Endodermal cell (in vitro differentiated cells): Measurements from ENCODE around the gene ZC3H12D. TPM values are rescaled to one million over a fixed set of nuclear protein-coding genes. Genes with fewer than 3 reads are reported as not detected.

Experiments used
- DNase-seq: peaks from one replicate; pipeline ENCODE4 v3.0.0-alpha.2; 2017
- H3K27ac ChIP-seq: 2 replicates; pipeline ENCODE4 v1.5.1; 2013; ENCODE audit warnings: mild to moderate bottlenecking, low read depth, low read length, moderate library complexity
- H3K27me3 ChIP-seq: 2 replicates; pipeline ENCODE4 v1.6.1; 2013; ENCODE audit warnings: mild to moderate bottlenecking, low read length, moderate library complexity; ENCODE audit not compliant: insufficient read depth, control insufficient read depth, poor library complexity, severe bottlenecking
- H3K36me3 ChIP-seq: 2 replicates; pipeline ENCODE4 v1.7.0; 2013; ENCODE audit warnings: mild to moderate bottlenecking, low read length, moderate library complexity; ENCODE audit not compliant: control insufficient read depth, insufficient read depth
- H3K4me1 ChIP-seq: one replicate; pipeline ENCODE4 v1.7.0; 2013; ENCODE audit warnings: low read length; ENCODE audit not compliant: control insufficient read depth, insufficient read depth
- H3K4me3 ChIP-seq: 2 replicates; pipeline ENCODE4 v1.5.1; 2013; ENCODE audit warnings: mild to moderate bottlenecking, low read length, moderate library complexity
- H3K9ac ChIP-seq: 2 replicates; pipeline ENCODE4 v1.6.1; 2013; ENCODE audit warnings: mild to moderate bottlenecking, low read length, moderate library complexity; ENCODE audit not compliant: poor library complexity, severe bottlenecking; ENCODE audit errors: extremely low read depth
- H3K9me3 ChIP-seq: 2 replicates; pipeline ENCODE4 v1.6.1; 2013; ENCODE audit warnings: mild to moderate bottlenecking, low read length, moderate library complexity; ENCODE audit not compliant: control insufficient read depth
- H3K27ac Mint-ChIP-seq: 2 replicates; pipeline ENCODE4 v1.8.0; 2020; ENCODE audit warnings: mixed read lengths
- H3K27me3 Mint-ChIP-seq: 2 replicates; pipeline ENCODE4 v1.8.0; 2021; ENCODE audit warnings: mild to moderate bottlenecking, mixed read lengths; ENCODE audit not compliant: insufficient read depth
- H3K36me3 Mint-ChIP-seq: 2 replicates; pipeline ENCODE4 v1.8.0; 2020; ENCODE audit warnings: low read depth, mixed read lengths
- H3K4me1 Mint-ChIP-seq: 2 replicates; pipeline ENCODE4 v1.8.0; 2020; ENCODE audit warnings: mixed read lengths
- H3K4me3 Mint-ChIP-seq: 2 replicates; pipeline ENCODE4 v1.8.0; 2020; ENCODE audit warnings: mild to moderate bottlenecking, moderate library complexity, mixed read lengths
- H3K9me3 Mint-ChIP-seq: 2 replicates; pipeline ENCODE4 v1.8.0; 2020; ENCODE audit warnings: mild to moderate bottlenecking, mixed read lengths
- WGBS, 2 experiments: methylation state at CpG; one replicate each; pipeline versions ENCODE4 v1.1.5 to v1.1.7; 2013; ENCODE audit warnings: missing lambda C conversion rate in 2 of 2, mixed read lengths in 1 of 2; ENCODE audit not compliant: insufficient coverage in 1 of 2, insufficient read length in 1 of 2; 5-methylcytosine and 5-hydroxymethylcytosine counted together
- total RNA-seq, 2 donors: library from RNA; stranded (reverse); fragmentation: NEBNext Ultra II Directional in 1 of 2; extraction: Animal tissue kit (Norgen Biotek cat#: 25700) in 1 of 2; gene quantifications; 2 replicates in 1 of 2; 3 replicates in 1 of 2; pipeline ENCODE4 v1.2.1, GENCODE V29; 2021
- TF ChIP-seq, protein P1 (sequence below): fragments of 200-600 bp; sonication (generic); conservative IDR thresholded peaks from 2 replicates; pipeline ENCODE4 v1.5.0; 2021; ENCODE audit warnings: antibody characterized with exemption, mild to moderate bottlenecking

ZC3H12D gene
- total RNA-seq, 2 donors from 2014 or later: 0.20 to 0.42 TPM

DNA sequence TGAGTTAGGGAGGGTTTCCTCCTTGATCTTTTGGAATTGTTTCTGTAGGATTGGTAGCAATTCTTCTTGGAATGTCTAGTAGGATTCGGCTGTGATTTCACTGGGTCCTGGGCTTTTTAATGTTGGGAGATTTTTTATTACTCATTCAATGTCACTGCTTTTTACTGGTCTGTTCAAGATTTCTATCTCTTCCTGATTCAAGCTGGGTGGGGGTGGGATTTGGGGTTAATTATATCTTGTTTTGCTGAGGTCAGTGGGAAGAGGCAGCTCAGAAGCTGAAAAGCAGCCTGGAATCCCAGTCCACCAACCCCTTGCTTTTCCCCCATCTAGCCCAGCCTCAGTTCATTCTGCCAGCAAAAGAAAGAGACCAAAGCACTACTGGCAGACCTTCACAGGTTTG is 45.2 kb downstream of the ZC3H12D start:
- TF ChIP-seq, protein P1, sequence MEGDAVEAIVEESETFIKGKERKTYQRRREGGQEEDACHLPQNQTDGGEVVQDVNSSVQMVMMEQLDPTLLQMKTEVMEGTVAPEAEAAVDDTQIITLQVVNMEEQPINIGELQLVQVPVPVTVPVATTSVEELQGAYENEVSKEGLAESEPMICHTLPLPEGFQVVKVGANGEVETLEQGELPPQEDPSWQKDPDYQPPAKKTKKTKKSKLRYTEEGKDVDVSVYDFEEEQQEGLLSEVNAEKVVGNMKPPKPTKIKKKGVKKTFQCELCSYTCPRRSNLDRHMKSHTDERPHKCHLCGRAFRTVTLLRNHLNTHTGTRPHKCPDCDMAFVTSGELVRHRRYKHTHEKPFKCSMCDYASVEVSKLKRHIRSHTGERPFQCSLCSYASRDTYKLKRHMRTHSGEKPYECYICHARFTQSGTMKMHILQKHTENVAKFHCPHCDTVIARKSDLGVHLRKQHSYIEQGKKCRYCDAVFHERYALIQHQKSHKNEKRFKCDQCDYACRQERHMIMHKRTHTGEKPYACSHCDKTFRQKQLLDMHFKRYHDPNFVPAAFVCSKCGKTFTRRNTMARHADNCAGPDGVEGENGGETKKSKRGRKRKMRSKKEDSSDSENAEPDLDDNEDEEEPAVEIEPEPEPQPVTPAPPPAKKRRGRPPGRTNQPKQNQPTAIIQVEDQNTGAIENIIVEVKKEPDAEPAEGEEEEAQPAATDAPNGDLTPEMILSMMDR: no peak
- H3K27ac ChIP-seq: no peak overlapping the region

DNA sequence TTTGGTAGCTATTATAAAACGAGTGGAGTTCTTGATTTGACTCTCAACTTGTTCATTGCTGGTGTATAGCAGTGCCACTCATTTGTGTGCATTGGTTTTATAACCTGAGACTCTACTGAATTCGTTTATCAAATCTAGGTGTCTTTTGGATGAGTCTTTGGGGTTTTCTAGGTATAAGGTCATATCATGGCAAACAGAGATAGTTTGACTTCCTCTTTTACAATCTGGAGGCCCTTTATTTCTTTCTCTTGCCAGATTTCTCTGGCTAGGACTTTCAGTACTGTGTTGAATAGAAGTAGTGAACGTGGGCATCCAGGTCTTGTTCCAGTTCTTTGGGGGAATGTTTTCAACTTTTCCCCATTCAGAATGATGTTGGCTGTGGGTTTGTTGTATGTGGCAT is 46.0 kb downstream of the ZC3H12D start:
- Histone ChIP-seq H3K27me3 (no peaks in the 10 kb centered on the region), H3K9me3 (no peaks in the 10 kb centered on the region), H3K27ac (no peak overlapping the region), H3K36me3 (no peaks in the 10 kb centered on the region), H3K4me3 (no peak overlapping the region), H3K4me1 (no peaks in the 10 kb centered on the region), H3K9ac (no peak overlapping the region)
- H3K36me3 Mint-ChIP-seq: no peaks in the 10 kb centered on the region
- no peaks in the 10 kb centered on the region for H3K27me3 Mint-ChIP-seq
- H3K27ac Mint-ChIP-seq: no peak overlapping the region
- H3K4me3 Mint-ChIP-seq: no peak overlapping the region
- no peaks in the 10 kb centered on the region for H3K9me3 Mint-ChIP-seq
- peaks cover 7% of the 10 kb centered on the region for H3K4me1 Mint-ChIP-seq
- 89 to 100% methylated on average over 1 to 3 of the region's 3 CpGs for WGBS, 2 experiments
- no peak for DNase-seq
- TF ChIP-seq, protein P1: no peak

More for the DNA sequence above, 45.2 kb downstream of the ZC3H12D start:
- Histone ChIP-seq H3K27me3 (no peaks in the 10 kb centered on the region), H3K36me3 (no peaks in the 10 kb centered on the region), H3K9me3 (no peaks in the 10 kb centered on the region), H3K4me3 (no peak overlapping the region), H3K9ac (no peak overlapping the region), H3K4me1 (no peaks in the 10 kb centered on the region)
- no peak for DNase-seq
- no peak overlapping the region for H3K27ac Mint-ChIP-seq
- no peaks in the 10 kb centered on the region for H3K27me3 Mint-ChIP-seq
- 100% methylated on average over 1 of the region's 1 CpG; no CpG with 5 or more reads in 1 of the 2 experiments for WGBS, 2 experiments
- no peaks in the 10 kb centered on the region for H3K36me3 Mint-ChIP-seq
- no peak overlapping the region for H3K4me3 Mint-ChIP-seq
- H3K9me3 Mint-ChIP-seq: no peaks in the 10 kb centered on the region
- peaks cover 7% of the 10 kb centered on the region for H3K4me1 Mint-ChIP-seq

DNA sequence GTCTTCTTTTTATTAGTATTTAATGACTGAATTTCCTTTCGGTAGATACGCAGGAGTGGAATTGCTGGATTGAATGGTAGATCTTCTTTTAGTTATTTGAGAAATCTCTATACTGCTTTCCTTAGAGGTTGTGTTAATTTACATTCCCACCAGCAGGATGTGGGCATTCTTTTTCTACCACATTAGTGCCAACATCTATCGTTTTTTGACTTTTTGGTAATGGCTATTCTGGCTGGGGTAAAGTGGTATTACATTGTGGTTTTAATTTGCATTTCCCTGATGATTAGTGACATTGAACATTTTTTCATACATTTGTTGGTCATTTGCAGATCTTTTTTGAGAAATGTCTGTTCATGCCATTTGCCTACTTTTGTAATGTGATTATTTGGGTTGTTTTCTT is 47.6 kb downstream of the ZC3H12D start:
- DNase-seq: no peak
- Mint-ChIP-seq H3K27ac (no peak overlapping the region), H3K9me3 (no peaks in the 10 kb centered on the region), H3K27me3 (no peaks in the 10 kb centered on the region), H3K36me3 (no peaks in the 10 kb centered on the region), H3K4me1 (peaks cover 7% of the 10 kb centered on the region), H3K4me3 (no peak overlapping the region)
- no peaks in the 10 kb centered on the region for H3K36me3 ChIP-seq
- H3K4me1 ChIP-seq: no peaks in the 10 kb centered on the region
- H3K4me3 ChIP-seq: no peak overlapping the region
- no peaks in the 10 kb centered on the region for H3K9me3 ChIP-seq
- TF ChIP-seq, protein P1: peak; percentile 44
- H3K9ac ChIP-seq: no peak overlapping the region
- H3K27ac ChIP-seq: no peak overlapping the region
- 100% methylated on average over 2 to 3 of the region's 3 CpGs for WGBS, 2 experiments
- no peaks in the 10 kb centered on the region for H3K27me3 ChIP-seq
